HG03196 (cell line): ENCODE results near the gene CRIM1.

Experiments used
- ATAC-seq: cut with Tn5 transposase; IDR thresholded peaks from one replicate; pipeline ENCODE4 v1.9.1; 2021; ENCODE audit not compliant: unreplicated experiment

CRIM1 gene

GRCh38 chr2:36512705-36513104, 157.1 kb downstream of the CRIM1 start:
- no peak for ATAC-seq

DNA sequence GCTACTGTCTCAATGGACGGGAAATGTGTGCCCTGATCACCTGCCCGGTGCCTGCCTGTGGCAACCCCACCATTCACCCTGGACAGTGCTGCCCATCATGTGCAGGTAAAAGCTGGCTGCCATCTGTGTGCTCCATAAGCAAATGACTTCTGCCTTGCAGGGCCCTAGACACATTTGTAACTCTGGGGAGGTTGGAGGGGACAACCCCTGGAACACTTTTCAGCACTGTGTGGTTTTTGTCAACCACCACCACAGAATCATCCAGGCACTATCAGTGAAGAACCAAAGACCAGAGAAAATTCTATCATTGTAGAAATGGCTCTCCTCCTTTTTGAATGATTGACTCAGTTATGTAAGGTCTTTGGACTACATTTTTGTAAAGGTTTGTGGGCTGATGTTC, 158.1 kb downstream of the CRIM1 start:
- ATAC-seq: peak; percentile 49

DNA sequence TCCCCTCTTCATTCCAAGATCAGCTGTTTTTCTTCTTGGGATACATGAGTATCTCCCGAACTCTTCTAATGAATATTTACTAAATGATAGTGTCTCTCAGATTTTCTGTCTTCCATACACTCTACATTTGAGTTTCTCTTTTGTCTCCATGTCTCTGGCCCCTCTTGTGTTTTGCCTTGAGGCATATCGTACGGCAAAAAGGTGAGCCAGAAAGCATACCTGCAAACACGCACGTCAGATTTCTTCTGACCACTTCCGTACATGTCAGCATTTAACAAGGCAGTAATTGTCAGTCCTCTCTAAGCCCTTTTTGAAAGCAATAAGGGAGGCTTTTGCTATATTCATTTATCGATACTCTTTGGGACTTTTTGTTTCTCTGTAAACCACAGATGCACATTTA, 160.0 kb downstream of the CRIM1 start:
- ATAC-seq: no peak

DNA sequence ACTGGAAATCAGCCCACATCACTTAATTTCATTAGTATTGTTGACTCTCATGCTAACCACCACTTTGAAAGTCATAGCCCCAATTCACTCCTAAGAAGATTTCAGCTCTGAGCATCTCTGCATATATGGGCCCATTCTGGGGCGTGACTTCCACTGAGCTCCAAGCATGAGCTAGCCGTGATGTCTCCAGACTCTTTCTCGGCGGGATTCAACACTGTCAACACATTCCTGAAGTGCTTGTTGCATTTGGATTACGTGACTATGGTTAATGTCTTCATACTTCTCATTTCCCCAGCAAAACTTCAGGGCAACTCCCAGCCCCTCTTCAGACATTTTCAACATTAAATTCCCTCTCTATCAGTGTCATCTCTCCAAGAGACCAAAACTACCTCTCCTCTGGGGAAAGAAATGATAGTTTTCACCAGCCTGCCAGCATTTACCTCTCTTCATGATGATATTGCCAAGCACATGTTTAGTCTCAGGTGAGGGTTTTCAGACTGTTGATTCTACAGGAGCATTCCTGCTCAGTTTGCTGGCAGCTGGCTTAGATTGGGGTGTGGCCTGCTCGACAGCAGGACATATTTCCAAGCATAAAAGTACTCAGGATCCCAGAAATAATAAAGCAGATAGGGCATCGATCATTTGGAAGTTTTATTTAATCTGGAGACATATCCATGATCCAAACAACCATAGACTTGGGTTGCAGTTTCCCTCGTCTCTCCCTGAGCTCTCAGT, 160.7 kb downstream of the CRIM1 start:
- ATAC-seq: no peak

- no peak for ATAC-seq
Measured at GRCh38 chr2:36520431-36520830, 164.9 kb downstream of the CRIM1 start.

GRCh38 chr2:36523153-36523552, 167.6 kb downstream of the CRIM1 start:
- no peak for ATAC-seq

DNA sequence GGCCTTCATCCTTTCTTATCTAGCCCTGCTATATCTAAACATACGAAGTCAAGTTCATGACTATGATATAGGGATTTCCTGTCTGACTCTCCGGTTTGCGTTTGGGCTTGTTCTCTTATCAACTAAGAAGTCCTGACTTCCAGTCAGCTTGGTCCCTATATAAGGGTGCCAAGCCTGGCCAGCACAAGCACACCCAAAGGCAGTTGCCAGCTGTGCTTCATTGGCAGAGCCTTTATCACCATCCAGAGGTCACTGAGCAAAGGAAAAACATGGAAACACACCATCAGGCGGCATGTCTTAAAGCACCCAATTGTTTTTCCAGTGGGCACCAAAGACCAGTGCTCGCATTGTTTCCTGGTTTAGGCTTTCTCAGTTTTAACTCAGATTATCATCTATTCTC, 169.7 kb downstream of the CRIM1 start:
- ATAC-seq: no peak

GRCh38 chr2:36526226-36526625, 170.6 kb downstream of the CRIM1 start:
- ATAC-seq: no peak

- peak; percentile 70 for ATAC-seq
Measured at GRCh38 chr2:36528274-36528673, 172.7 kb downstream of the CRIM1 start.

DNA sequence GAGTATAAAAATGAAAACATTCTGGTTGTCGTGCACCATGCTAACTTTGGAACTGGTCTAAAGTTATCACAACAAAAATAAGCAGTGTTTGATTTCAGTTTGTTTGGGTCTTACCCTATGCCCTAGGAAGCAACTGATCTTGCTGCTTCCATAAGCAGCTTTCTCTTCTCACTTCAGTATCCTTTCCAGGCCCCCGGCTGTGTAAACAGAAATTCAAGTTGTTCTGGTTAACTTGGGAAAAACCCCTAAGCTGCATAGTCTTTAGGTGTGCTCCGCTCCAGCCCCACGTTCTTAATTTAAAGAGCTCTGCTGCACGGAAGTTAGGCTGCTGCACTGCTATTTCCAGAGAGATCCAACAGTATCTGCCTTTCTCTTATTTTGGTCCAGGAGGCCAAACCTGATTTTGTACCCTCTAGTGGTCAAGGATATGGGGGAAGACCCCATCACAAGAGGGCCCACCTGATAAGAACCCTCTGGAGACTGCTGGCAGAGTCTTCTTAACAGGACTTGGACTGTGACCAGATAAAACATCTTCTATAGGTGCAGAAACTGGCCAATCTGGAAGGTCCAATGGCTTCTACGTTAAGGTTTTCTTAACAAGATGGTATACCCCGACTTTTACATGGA, 173.3 kb downstream of the CRIM1 start:
- no peak for ATAC-seq

- ATAC-seq: peak; percentile 75
Measured at GRCh38 chr2:36530178-36530982, 174.8 kb downstream of the CRIM1 start.

DNA sequence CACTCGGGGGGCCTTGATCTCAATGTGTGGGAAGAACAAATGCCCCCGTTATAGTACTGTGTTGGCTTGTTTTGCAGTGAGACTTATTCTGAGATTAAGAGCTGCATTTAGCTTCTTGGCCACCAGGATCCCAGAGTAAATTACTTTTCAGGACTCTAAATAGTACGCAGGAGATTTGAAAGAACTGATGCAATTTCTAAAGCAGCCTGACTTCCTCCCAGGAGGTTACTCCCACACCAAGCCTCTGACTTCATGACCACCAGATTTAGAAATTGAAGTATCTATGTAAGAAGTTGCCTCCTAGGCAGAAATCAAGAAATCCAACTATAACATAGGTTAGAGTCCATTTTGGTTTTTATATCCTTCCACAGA, 175.4 kb downstream of the CRIM1 start:
- no peak for ATAC-seq

DNA sequence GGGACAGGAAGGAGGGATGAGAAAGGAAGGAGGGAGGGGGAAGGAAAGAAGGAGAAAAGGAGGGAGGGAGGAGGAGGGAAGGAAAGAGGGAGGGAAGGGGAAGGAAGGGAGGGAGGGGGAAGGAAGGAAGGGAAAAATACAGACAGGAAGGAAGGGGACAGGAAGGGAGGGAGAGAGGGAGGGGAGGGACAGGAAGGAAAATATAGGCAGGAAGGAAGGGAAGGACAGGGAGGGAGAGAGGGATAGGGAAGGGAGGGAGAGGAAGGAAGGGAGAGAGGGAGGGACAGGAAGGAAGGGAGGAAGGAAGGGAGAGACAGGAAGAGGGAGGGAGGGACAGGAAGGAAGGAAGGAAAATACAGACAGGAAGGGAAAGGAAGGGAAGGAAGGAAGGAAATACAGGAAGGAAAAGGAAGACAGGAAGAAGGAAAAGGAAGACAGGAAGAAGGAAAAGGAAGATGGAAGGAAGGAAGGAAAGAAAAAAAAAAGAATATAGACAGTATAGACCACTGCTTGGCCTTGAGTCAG, 178.8 kb downstream of the CRIM1 start:
- ATAC-seq: no peak

GRCh38 chr2:36535099-36535498, 179.5 kb downstream of the CRIM1 start:
- ATAC-seq: no peak

DNA sequence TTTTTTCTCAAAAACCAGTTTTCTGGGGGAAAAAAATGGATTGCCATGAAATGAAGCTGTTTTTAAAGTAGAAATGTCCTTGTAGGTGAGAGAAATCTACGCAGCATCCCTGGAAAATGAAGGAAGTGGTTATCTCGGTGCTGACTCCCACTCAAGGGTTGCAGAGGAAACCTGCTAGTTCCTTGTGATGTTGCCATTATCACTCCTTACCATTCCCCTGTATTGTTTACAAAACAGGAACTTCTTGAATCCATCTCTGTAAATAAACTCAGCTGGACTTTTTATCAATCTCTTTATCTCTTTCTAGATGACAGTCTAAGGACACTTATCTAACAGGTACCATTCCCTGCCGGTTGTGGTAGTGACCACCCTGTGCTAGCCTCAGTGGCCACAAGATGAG, 181.2 kb downstream of the CRIM1 start:
- no peak for ATAC-seq

DNA sequence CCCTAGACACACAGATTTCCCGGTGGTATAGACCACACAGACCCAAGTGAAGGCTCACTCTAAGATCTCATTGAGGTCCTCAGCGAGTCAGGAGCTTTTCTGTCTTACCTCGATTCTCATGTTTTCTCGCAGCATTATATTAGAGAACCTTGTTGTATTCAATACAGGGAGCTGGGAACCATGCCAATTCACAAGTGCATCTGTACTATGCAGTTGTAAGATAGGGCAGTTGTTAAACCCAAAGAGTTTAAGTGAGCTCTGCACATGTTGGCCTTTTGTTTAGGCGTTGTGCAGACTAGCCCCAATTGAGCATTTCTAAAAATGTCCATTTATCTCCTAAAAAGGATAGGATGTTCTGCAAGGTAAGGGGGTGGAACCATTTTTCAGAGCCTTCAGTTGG, 182.8 kb downstream of the CRIM1 start:
- no peak for ATAC-seq

- ATAC-seq: peak; percentile 76
Measured at GRCh38 chr2:36539631-36540030, 184.1 kb downstream of the CRIM1 start.

- no peak for ATAC-seq
Measured at GRCh38 chr2:36540986-36541754, 185.6 kb downstream of the CRIM1 start.

DNA sequence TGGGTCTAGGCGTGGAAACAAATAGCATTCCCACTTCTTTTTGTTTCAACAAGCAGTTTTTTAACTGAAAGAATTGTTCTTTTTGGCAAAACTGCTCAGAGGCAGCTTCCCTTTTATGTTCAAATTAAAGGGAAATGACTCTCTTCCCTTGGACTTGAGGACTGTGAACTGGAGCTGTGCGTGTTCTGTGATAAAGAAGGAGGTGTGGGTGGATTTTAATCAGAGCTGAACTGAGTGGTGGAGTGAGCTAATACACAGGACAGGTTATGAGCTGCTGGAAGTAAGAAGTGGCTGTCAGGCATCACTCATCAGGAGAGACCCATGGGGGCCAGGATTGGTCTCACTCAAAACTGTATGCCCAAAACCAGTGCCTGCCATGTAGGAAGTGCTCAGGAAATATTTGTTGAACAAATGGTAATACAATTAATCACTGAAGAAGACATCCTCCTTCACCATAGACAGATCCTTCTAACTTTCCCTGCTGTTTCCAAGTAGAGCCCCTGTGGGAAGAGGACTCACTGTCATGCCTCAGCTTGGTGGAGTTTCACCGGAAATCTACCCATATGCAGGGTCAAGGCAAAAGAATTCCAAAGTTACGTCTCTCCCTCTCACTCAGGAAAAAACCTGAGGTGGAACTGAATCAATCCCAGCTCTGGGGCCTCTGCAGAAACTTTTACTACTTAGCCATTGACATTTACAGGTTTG, 186.5 kb downstream of the CRIM1 start:
- no peak for ATAC-seq

- ATAC-seq: no peak
Measured at GRCh38 chr2:36544638-36545338, 189.2 kb downstream of the CRIM1 start.
